ENCODE measurements around the gene RIN1. TPM values are rescaled to one million over a fixed set of nuclear protein-coding genes. Genes with fewer than 3 reads are reported as not detected.

RIN1 gene
- total and polyA plus RNA-seq, 9 of the 15 experiments (the other 6 are each of a cell fraction or from before 2014, with no cell fraction given), result 0.01 to 1.2 (median 0.45) TPM; not detected in 1

GRCh38 chr11:66344550-66345315, 8.5 kb upstream of the RIN1 start, which contains the start of gene BRMS1 (continued):
- TF ChIP-seq ZBTB49 (CRISPR knock-in tag; IDR thresholded peaks at IDR 0.05; ENCODE audit: borderline replicate concordance), result no peak
- no peak for TF ChIP-seq SP2 (IDR thresholded peaks at IDR 0.05; ENCODE audit: extremely low read depth, low read depth, low read length, poor library complexity, severe bottlenecking)
- TF ChIP-seq ATF6 (CRISPR knock-in tag; IDR thresholded peaks at IDR 0.05), result 0 out of 2 replicates have a peak, but pooled peaks have one; percentile 71
- peak; percentile 78 for TF ChIP-seq GABPB1 (CRISPR knock-in tag; IDR thresholded peaks at IDR 0.05)
- peak; percentile 77; the same call in 1 of the 2 replicates for TF ChIP-seq MAX (CRISPR knock-in tag; IDR thresholded peaks at IDR 0.05)
- TF ChIP-seq SRSF9 (IDR thresholded peaks at IDR 0.05; ENCODE audit: borderline replicate concordance, low read depth, low read length), result no peak
- TF ChIP-seq PYGO2 (tag; IDR thresholded peaks at IDR 0.05), result no peak
- no peak for TF ChIP-seq NR4A1 (CRISPR knock-in tag; IDR thresholded peaks at IDR 0.05)
- TF ChIP-seq NR4A1 (tag; IDR thresholded peaks at IDR 0.05), result 0 out of 2 replicates have a peak, but pooled peaks have one; percentile 25
- TF ChIP-seq TEAD4 (IDR thresholded peaks at IDR 0.05; ENCODE audit: low read length), result no peak
- no peak for TF ChIP-seq TEAD4 (CRISPR knock-in tag; IDR thresholded peaks at IDR 0.05; ENCODE audit: borderline replicate concordance)
- peak in 2 of 3 experiments; percentile 75 to 85 for TF ChIP-seq YY1 (IDR thresholded peaks at IDR 0.05; ENCODE audit: borderline replicate concordance in 1 of 3, control insufficient read depth in 1 of 3, extremely low read depth in 1 of 3, insufficient read depth in 3 of 3, insufficient read length in 1 of 3, insufficient replicate concordance in 2 of 3, low read depth in 1 of 3, low read length in 2 of 3)
- peak; percentile 78 for TF ChIP-seq JUND (IDR thresholded peaks at IDR 0.05; ENCODE audit: borderline replicate concordance, low read depth, low read length)
- peak; percentile 33; the same call in 1 of the 3 replicates for TF ChIP-seq JUND (tag; IDR thresholded peaks at IDR 0.05; ENCODE audit: borderline replicate concordance, low read depth, low read length)
- TF ChIP-seq POLR2G (IDR thresholded peaks at IDR 0.05; ENCODE audit: low read depth, low read length), result peak; percentile 96
- TF ChIP-seq NFIC (IDR thresholded peaks at IDR 0.05), result 0 out of 2 replicates have a peak, but pooled peaks have one; percentile 8
- no peak for TF ChIP-seq DLX4 (CRISPR knock-in tag; IDR thresholded peaks at IDR 0.05)
- TF ChIP-seq FIP1L1 (IDR thresholded peaks at IDR 0.05; ENCODE audit: low read depth, low read length, poor library complexity, severe bottlenecking), result no peak
- peak; percentile 70 for TF ChIP-seq CCNT2 (IDR thresholded peaks at IDR 0.05; ENCODE audit: borderline replicate concordance, extremely low read depth, insufficient read length, low read depth, low read length)

Measured in K562 (cell line).